Vagina (tissue), 2 donors: ENCODE data around the gene IPO5. TPM values are rescaled to one million over a fixed set of nuclear protein-coding genes. Genes with fewer than 3 reads are reported as not detected.
"Not testable (repeated sequence)": the region's sequence is repeated elsewhere in the genome, so short reads cannot be mapped to it uniquely, and the experiment has no call there.

ENCODE experiments used
- DNase-seq, 2 donors: peaks; one replicate each; pipeline ENCODE4 v3.0.0-alpha.2; 2017; ENCODE audit errors: extremely low spot score in 2 of 2
- H3K27ac ChIP-seq: fragments of 200-600 bp; sonication (generic); one replicate; pipeline ENCODE4 v1.5.1; 2019
- H3K27me3 ChIP-seq: fragments of 200-600 bp; sonication (generic); one replicate; pipeline ENCODE4 v1.5.1; 2019
- H3K36me3 ChIP-seq, 2 donors: fragments of 200-600 bp; sonication (generic); one replicate each; pipeline ENCODE4 v1.5.1; 2017 to 2019
- H3K4me1 ChIP-seq: fragments of 200-600 bp; sonication (generic); one replicate; pipeline ENCODE4 v1.5.1; 2019
- H3K4me3 ChIP-seq, 2 donors: fragments of 200-600 bp; sonication (generic); 1 replicate in 1 of 2; 2 replicates in 1 of 2; pipeline ENCODE4 v1.5.1; 2016 to 2019
- H3K9me3 ChIP-seq: fragments of 200-600 bp; sonication (generic); one replicate; pipeline ENCODE4 v1.5.1; 2019
- CTCF ChIP-seq, 3 experiments: fragments of 450-650 bp in 2 of 3; fragments of 200-600 bp in 1 of 3; sonication (generic) in 1 of 3; IDR thresholded peaks; one replicate each; pipeline ENCODE4 v1.5.1; 2017 to 2019; ENCODE audit warnings: antibody characterized with exemption in 3 of 3, mild to moderate bottlenecking in 2 of 3, moderate library complexity in 2 of 3
- POLR2A ChIP-seq, 2 donors: fragments of 450-650 bp; IDR thresholded peaks; one replicate each; pipeline ENCODE4 v1.6.1; 2017; ENCODE audit warnings: antibody characterized with exemption in 2 of 2, mild to moderate bottlenecking in 2 of 2, moderate library complexity in 2 of 2
- POLR2AphosphoS5 ChIP-seq, 2 donors: sonication (generic); formaldehyde crosslinking; IDR thresholded peaks; one replicate each; pipeline ENCODE4 v1.9.0; 2017; ENCODE audit warnings: antibody characterized with exemption in 2 of 2, mild to moderate bottlenecking in 2 of 2, low read depth in 1 of 2; ENCODE audit not compliant: insufficient read depth in 1 of 2
- intact Hi-C: fragments of 100-400 bp; cut with DNase I; formaldehyde crosslinking; loops from one replicate; pipeline ENCODE4 v1.15.1; 2023
- total RNA-seq: library from RNA; depleted of rRNA; stranded (reverse); fragments of >200 nt; gene quantifications from one replicate; pipeline ENCODE4 v1.2.3, GENCODE V29; 2016

Gene IPO5
- total RNA-seq, 1 donor from 2014 or later = 79.1 TPM

GRCh38 chr13:98026457-98026857, 73.0 kb downstream of the IPO5 start:
- intact Hi-C loops = no loop called here
- Histone ChIP-seq H3K36me3 (peaks cover 0 to 12% of the 10 kb centered on the region in 2 donors), H3K4me1 (no peaks in the 10 kb centered on the region), H3K9me3 (no peaks in the 10 kb centered on the region), H3K27ac (no peak overlapping the region), H3K4me3 (no peak overlapping the region), H3K27me3 (no peaks in the 10 kb centered on the region)
- TF ChIP-seq POLR2A (IDR thresholded peaks at IDR 0.05) (no peak), CTCF (IDR thresholded peaks at IDR 0.05) (no peak)
- no peak for DNase-seq

GRCh38 chr13:98032168-98032567, 78.7 kb downstream of the IPO5 start:
- intact Hi-C loops = no loop called here
- H3K9me3 ChIP-seq = no peaks in the 10 kb centered on the region
- no peaks in the 10 kb centered on the region for H3K36me3 ChIP-seq
- H3K27ac ChIP-seq = no peak overlapping the region
- no peak overlapping the region for H3K4me3 ChIP-seq
- no peak for DNase-seq
- H3K4me1 ChIP-seq = no peaks in the 10 kb centered on the region
- no peaks in the 10 kb centered on the region for H3K27me3 ChIP-seq
- TF ChIP-seq CTCF (IDR thresholded peaks at IDR 0.05) = no peak
- TF ChIP-seq POLR2A (IDR thresholded peaks at IDR 0.05) = no peak
- no peak for TF ChIP-seq POLR2AphosphoS5 (IDR thresholded peaks at IDR 0.05; ENCODE audit: insufficient read depth in 1 of 2, low read depth in 1 of 2)

GRCh38 chr13:98033277-98034247, 80.1 kb downstream of the IPO5 start:
- DNase-seq = no peak
- H3K27ac ChIP-seq = no peak overlapping the region
- intact Hi-C loops = no loop called here
- no peaks in the 10 kb centered on the region for H3K4me1 ChIP-seq
- H3K4me3 ChIP-seq = no peak overlapping the region
- no peaks in the 10 kb centered on the region for H3K36me3 ChIP-seq
- H3K9me3 ChIP-seq = no peaks in the 10 kb centered on the region
- TF ChIP-seq POLR2A (IDR thresholded peaks at IDR 0.05) (no peak), CTCF (IDR thresholded peaks at IDR 0.05) (no peak), POLR2AphosphoS5 (IDR thresholded peaks at IDR 0.05; ENCODE audit: insufficient read depth in 1 of 2, low read depth in 1 of 2) (no peak)
- H3K27me3 ChIP-seq = no peaks in the 10 kb centered on the region

- Histone ChIP-seq H3K4me1 (no peaks in the 10 kb centered on the region), H3K27ac (no peak overlapping the region), H3K36me3 (no peaks in the 10 kb centered on the region), H3K4me3 (no peak overlapping the region), H3K27me3 (no peaks in the 10 kb centered on the region), H3K9me3 (no peaks in the 10 kb centered on the region)
- TF ChIP-seq CTCF (IDR thresholded peaks at IDR 0.05) (no peak), POLR2AphosphoS5 (IDR thresholded peaks at IDR 0.05; ENCODE audit: insufficient read depth in 1 of 2, low read depth in 1 of 2) (no peak)
- no peak for DNase-seq
- intact Hi-C loops = no loop called here
Measured at GRCh38 chr13:98035373-98035772, 81.9 kb downstream of the IPO5 start.

- H3K4me3 ChIP-seq, H3K4me1 ChIP-seq, H3K36me3 ChIP-seq, H3K9me3 ChIP-seq, H3K27ac ChIP-seq, H3K27me3 ChIP-seq, DNase-seq, intact Hi-C loops: not testable (repeated sequence)
Measured at GRCh38 chr13:98036564-98037302, 83.3 kb downstream of the IPO5 start.
